ENCODE measurements around the gene MUCL1. TPM values are rescaled to one million over a fixed set of nuclear protein-coding genes. Genes with fewer than 3 reads are reported as not detected.

The MUCL1 gene
- total RNA-seq, 2 experiments from 2014 or later: not detected

Other genes with a start within 250 kb of the MUCL1 start
- not detected for gene LACRT, start 219.6 kb upstream of the MUCL1 start, total RNA-seq
- not detected for gene DCD, start 206.2 kb upstream of the MUCL1 start, total RNA-seq
- 10 to 100 TPM; 43.9 to 45.1 TPM for gene TESPA1, start 130.2 kb downstream of the MUCL1 start, total RNA-seq
- gene NEUROD4, start 165.5 kb downstream of the MUCL1 start, total RNA-seq: not detected